ENCODE results near the gene TENM3.

Gene TENM3

DNA sequence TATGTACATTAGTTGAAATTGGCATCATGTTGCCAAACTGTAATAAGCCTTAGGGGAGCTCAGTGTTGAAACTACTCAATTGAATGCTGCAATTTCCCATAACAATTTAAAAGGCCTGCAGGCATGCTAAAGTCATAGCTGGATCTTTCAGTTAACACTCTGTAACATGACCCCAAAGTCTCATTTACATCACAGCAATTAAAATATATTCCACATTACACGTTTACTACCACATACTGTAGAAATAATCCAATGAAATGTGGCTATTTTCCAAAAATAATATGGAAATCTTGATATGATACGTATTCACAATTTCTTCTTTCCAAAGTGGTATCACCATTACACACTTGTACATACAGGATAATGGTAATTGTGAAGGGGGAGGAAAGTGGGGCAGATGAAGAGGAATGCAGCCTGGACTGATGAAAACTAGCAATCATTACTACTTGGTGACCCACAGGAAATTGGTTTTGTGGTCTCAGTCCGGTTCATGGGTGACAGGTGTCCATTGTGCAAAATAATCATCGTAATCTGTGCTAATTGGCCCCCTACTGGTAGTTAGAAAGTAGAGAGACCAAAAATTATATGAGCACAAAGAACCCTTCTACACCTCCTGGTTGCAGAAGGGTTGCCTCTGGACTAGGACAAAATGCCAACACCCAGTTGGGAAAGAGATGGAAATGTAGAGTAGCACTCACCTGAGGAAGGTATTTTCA, 63.7 kb downstream of the TENM3 start:
- Histone ChIP-seq H3K4me3 (ENCODE audit: low read depth, low read length) (no peak overlapping the region), H3K27ac (ENCODE audit: extremely low read depth, low read depth, low read length) (no peak overlapping the region), H3K4me1 (ENCODE audit: control insufficient read depth, insufficient read depth, low read length) (0 out of 2 replicates have a peak, but pooled peaks cover 2% of the 10 kb centered on the region), H3K36me3 (ENCODE audit: control insufficient read depth in 2 of 2, insufficient read depth in 1 of 2, low read length in 2 of 2) (no peaks in the 10 kb centered on the region), H3K9me3 (ENCODE audit: control insufficient read depth, insufficient read depth, low read depth, low read length) (no peaks in the 10 kb centered on the region)
- ChIA-PET CTCF (no interaction called here), POLR2A (no interaction called here)
- TF ChIP-seq ZNF2 (tag by site-specific recombination; IDR thresholded peaks at IDR 0.05) (no peak), ZNF37A (tag by site-specific recombination; IDR thresholded peaks at IDR 0.05) (no peak), ZNF433 (tag by site-specific recombination; IDR thresholded peaks at IDR 0.05; ENCODE audit: low read depth) (no peak), ZNF391 (tag by site-specific recombination; IDR thresholded peaks at IDR 0.05; ENCODE audit: borderline replicate concordance, low read depth) (no peak), OSR2 (tag by site-specific recombination; IDR thresholded peaks at IDR 0.05) (peak; percentile 87), ZNF580 (tag by site-specific recombination; IDR thresholded peaks at IDR 0.05) (no peak), KLF17 (tag by site-specific recombination; IDR thresholded peaks at IDR 0.05) (no peak), ZFP3 (tag by site-specific recombination; IDR thresholded peaks at IDR 0.05; ENCODE audit: low read depth) (no peak), ZNF146 (tag by site-specific recombination; IDR thresholded peaks at IDR 0.05) (0 out of 2 replicates have a peak, but pooled peaks have one; percentile 4), ZNF629 (tag by site-specific recombination; IDR thresholded peaks at IDR 0.05) (peak; percentile 86), ZBTB1 (tag by site-specific recombination; IDR thresholded peaks at IDR 0.05) (0 out of 2 replicates have a peak, but pooled peaks have one; percentile 18), ZNF350 (tag by site-specific recombination; IDR thresholded peaks at IDR 0.05) (no peak), SP7 (tag by site-specific recombination; IDR thresholded peaks at IDR 0.05) (peak; percentile 67), BCL11A (tag by site-specific recombination; IDR thresholded peaks at IDR 0.05; ENCODE audit: low read depth) (0 out of 2 replicates have a peak, but pooled peaks have one; percentile 72), ZNF223 (tag by site-specific recombination; IDR thresholded peaks at IDR 0.05) (no peak), ZNF211 (tag by site-specific recombination; IDR thresholded peaks at IDR 0.05; ENCODE audit: low read depth) (no peak), ZNF830 (tag by site-specific recombination; IDR thresholded peaks at IDR 0.05; ENCODE audit: low read depth) (no peak), ZBTB8A (tag by site-specific recombination; IDR thresholded peaks at IDR 0.05) (0 out of 2 replicates have a peak, but pooled peaks have one; percentile 24), ZNF10 (tag by site-specific recombination; IDR thresholded peaks at IDR 0.05) (0 out of 2 replicates have a peak, but pooled peaks have one; percentile 16), ZNF324 (tag by site-specific recombination; IDR thresholded peaks at IDR 0.05) (no peak), ZNF843 (tag by site-specific recombination; IDR thresholded peaks at IDR 0.05) (peak; percentile 84), ZNF311 (tag by site-specific recombination; IDR thresholded peaks at IDR 0.05; ENCODE audit: borderline replicate concordance) (no peak), ZFP37 (tag by site-specific recombination; IDR thresholded peaks at IDR 0.05) (no peak), ZNF707 (tag by site-specific recombination; IDR thresholded peaks at IDR 0.05) (no peak), ZSCAN30 (tag by site-specific recombination; IDR thresholded peaks at IDR 0.05) (no peak), ZNF664 (tag by site-specific recombination; IDR thresholded peaks at IDR 0.05) (no peak), ZNF654 (tag by site-specific recombination; IDR thresholded peaks at IDR 0.05; ENCODE audit: low read depth) (no peak), ZNF174 (tag by site-specific recombination; IDR thresholded peaks at IDR 0.05) (no peak), YY2 (tag by site-specific recombination; IDR thresholded peaks at IDR 0.05) (no peak), SCRT2 (tag by site-specific recombination; IDR thresholded peaks at IDR 0.05) (no peak; the same call in 1 of the 2 replicates)
- TF ChIP-seq, protein P1, sequence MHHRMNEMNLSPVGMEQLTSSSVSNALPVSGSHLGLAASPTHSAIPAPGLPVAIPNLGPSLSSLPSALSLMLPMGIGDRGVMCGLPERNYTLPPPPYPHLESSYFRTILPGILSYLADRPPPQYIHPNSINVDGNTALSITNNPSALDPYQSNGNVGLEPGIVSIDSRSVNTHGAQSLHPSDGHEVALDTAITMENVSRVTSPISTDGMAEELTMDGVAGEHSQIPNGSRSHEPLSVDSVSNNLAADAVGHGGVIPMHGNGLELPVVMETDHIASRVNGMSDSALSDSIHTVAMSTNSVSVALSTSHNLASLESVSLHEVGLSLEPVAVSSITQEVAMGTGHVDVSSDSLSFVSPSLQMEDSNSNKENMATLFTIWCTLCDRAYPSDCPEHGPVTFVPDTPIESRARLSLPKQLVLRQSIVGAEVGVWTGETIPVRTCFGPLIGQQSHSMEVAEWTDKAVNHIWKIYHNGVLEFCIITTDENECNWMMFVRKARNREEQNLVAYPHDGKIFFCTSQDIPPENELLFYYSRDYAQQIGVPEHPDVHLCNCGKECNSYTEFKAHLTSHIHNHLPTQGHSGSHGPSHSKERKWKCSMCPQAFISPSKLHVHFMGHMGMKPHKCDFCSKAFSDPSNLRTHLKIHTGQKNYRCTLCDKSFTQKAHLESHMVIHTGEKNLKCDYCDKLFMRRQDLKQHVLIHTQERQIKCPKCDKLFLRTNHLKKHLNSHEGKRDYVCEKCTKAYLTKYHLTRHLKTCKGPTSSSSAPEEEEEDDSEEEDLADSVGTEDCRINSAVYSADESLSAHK (tag by site-specific recombination; IDR thresholded peaks at IDR 0.05) = peak; percentile 71
- TF ChIP-seq, protein P2, sequence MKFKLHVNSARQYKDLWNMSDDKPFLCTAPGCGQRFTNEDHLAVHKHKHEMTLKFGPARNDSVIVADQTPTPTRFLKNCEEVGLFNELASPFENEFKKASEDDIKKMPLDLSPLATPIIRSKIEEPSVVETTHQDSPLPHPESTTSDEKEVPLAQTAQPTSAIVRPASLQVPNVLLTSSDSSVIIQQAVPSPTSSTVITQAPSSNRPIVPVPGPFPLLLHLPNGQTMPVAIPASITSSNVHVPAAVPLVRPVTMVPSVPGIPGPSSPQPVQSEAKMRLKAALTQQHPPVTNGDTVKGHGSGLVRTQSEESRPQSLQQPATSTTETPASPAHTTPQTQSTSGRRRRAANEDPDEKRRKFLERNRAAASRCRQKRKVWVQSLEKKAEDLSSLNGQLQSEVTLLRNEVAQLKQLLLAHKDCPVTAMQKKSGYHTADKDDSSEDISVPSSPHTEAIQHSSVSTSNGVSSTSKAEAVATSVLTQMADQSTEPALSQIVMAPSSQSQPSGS (tag by site-specific recombination; IDR thresholded peaks at IDR 0.05; ENCODE audit: low read depth) = no peak
- TF ChIP-seq, protein P3, sequence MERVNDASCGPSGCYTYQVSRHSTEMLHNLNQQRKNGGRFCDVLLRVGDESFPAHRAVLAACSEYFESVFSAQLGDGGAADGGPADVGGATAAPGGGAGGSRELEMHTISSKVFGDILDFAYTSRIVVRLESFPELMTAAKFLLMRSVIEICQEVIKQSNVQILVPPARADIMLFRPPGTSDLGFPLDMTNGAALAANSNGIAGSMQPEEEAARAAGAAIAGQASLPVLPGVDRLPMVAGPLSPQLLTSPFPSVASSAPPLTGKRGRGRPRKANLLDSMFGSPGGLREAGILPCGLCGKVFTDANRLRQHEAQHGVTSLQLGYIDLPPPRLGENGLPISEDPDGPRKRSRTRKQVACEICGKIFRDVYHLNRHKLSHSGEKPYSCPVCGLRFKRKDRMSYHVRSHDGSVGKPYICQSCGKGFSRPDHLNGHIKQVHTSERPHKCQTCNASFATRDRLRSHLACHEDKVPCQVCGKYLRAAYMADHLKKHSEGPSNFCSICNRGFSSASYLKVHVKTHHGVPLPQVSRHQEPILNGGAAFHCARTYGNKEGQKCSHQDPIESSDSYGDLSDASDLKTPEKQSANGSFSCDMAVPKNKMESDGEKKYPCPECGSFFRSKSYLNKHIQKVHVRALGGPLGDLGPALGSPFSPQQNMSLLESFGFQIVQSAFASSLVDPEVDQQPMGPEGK (tag by site-specific recombination; IDR thresholded peaks at IDR 0.05) = peak; percentile 41; the same call in 1 of the 2 replicates
